AG04449 (cell line): ENCODE data around the gene ZBTB26.

Experiments
- CTCF ChIA-PET: fragments of 350-600 bp; formaldehyde crosslinking; extraction: SDS; loops from one replicate; lab custom pipeline; 2021; ENCODE audit warnings: antibody characterized with exemption; lab: Yijun Ruan, JAX
- POLR2A ChIA-PET: fragments of 400-600, 350-600 bp; formaldehyde crosslinking; extraction: SDS; loops from one replicate; lab custom pipeline; 2020; ENCODE audit warnings: antibody characterized with exemption, inconsistent platforms; lab: Yijun Ruan, JAX
- DNase-seq: peaks from one replicate; pipeline ENCODE4 v3.0.0-alpha.2; 2010; ENCODE audit warnings: low read depth, low spot score
- H3K4me3 ChIP-seq: 2 replicates; pipeline ENCODE4 v1.5.1; 2011; ENCODE audit warnings: low read depth, mild to moderate bottlenecking, control low read depth, low read length
- TF ChIP-seq, protein P1 (sequence below): IDR thresholded peaks from one replicate; pipeline ENCODE4 v1.5.1; 2011; ENCODE audit warnings: mild to moderate bottlenecking, moderate library complexity, low read length, control low read depth, inconsistent platforms; ENCODE audit not compliant: insufficient read depth; ENCODE audit errors: missing control alignments

ZBTB26 gene

DNA sequence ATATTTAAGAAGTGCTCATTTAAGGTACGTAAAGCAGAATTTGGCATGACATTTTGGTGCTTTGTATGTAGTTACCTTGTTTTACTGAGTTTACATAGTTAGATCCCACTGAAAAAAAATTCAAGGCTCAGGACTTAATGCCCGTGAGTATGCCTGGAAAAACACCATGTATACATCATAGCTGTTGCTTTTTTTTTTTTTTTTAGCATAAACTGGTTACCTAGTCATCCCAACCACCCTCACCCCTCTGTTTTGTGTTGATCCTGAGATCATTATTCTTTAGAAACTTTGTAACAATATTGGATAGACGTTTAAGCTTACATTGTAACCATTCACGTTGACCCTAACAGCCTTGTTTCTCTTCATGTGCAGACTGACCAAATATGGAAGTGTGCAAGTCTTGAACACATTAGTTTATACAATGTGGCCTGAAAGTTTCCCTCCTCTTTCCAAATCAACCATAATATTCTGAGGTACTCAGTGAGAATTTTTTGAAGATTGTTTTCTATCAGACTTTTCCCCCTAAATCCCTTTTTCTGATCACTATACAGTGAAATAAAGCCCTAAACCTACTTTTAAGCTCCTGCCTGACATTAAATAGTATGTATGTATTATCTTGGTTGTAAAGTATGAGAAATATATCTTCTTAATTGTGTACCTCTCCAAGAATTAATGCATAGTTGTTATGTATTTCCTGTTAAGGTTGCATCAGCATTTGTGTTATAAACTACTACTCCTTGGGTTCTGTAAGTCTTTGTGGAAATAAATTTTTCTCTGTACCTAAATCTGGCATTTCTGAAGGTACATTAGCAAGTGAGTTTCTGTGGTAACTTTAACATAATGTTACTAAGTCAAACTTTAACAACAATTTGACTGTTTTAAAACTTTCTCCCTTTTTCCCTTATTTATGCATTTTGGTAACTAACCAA lies 13.9 kb upstream of the ZBTB26 start:
- no peak overlapping the region for H3K4me3 ChIP-seq
- DNase-seq: no peak
- TF ChIP-seq, protein P1, sequence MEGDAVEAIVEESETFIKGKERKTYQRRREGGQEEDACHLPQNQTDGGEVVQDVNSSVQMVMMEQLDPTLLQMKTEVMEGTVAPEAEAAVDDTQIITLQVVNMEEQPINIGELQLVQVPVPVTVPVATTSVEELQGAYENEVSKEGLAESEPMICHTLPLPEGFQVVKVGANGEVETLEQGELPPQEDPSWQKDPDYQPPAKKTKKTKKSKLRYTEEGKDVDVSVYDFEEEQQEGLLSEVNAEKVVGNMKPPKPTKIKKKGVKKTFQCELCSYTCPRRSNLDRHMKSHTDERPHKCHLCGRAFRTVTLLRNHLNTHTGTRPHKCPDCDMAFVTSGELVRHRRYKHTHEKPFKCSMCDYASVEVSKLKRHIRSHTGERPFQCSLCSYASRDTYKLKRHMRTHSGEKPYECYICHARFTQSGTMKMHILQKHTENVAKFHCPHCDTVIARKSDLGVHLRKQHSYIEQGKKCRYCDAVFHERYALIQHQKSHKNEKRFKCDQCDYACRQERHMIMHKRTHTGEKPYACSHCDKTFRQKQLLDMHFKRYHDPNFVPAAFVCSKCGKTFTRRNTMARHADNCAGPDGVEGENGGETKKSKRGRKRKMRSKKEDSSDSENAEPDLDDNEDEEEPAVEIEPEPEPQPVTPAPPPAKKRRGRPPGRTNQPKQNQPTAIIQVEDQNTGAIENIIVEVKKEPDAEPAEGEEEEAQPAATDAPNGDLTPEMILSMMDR: no peak
- POLR2A ChIA-PET: no interaction called here
- CTCF ChIA-PET: interaction anchor here (1.2 kb wide), 1 partner anchor 9 kb away, joined by 3 read pairs; no protein-coding TSS in a partner anchor

DNA sequence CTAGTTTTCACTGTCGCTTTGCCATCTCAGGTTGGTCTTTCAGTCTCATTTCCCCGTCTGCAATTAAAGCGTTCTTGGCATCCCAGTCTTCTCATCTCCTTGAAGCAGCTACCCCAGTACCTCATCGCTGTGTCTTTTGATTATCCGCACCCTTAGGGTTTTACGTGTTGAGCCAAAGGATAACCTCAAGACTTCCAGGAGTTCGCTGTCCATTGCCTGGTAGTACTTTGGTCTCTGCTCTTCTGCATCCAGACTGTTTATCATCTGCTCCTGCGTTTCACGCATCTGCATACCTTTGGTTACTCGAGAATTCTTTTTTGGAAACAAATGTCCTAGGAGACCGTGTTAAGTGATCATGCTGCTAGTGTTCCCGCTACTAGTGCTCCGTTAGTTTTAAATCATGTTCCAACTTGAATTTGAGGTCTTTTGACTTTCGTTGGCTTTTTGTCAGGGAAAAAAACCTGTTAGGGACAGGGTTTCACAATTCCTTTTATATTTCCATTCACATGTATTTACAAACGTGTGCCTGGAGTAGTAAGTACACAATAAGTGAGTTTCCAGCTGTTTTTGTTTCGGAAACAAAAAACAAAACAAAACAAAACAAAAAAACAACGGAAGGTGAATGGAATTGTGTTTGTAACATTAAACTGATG lies 10.4 kb upstream of the ZBTB26 start:
- CTCF ChIA-PET: interaction anchor here (0.8 to 1.5 kb wide), 2 partner anchors 49 to 408 kb away, joined by 3 to 4 read pairs; no protein-coding TSS in a partner anchor
- POLR2A ChIA-PET: interaction anchor here (1.3 to 2.4 kb wide), 4 partner anchors 10 to 49 kb away, joined by 3 to 14 read pairs (median 10); partner anchors contain the start of genes RC3H2, ZBTB26 and ZBTB6
- no peak for DNase-seq
- TF ChIP-seq, protein P1: no peak
- peak overlapping the region; percentile 85 for H3K4me3 ChIP-seq

DNA sequence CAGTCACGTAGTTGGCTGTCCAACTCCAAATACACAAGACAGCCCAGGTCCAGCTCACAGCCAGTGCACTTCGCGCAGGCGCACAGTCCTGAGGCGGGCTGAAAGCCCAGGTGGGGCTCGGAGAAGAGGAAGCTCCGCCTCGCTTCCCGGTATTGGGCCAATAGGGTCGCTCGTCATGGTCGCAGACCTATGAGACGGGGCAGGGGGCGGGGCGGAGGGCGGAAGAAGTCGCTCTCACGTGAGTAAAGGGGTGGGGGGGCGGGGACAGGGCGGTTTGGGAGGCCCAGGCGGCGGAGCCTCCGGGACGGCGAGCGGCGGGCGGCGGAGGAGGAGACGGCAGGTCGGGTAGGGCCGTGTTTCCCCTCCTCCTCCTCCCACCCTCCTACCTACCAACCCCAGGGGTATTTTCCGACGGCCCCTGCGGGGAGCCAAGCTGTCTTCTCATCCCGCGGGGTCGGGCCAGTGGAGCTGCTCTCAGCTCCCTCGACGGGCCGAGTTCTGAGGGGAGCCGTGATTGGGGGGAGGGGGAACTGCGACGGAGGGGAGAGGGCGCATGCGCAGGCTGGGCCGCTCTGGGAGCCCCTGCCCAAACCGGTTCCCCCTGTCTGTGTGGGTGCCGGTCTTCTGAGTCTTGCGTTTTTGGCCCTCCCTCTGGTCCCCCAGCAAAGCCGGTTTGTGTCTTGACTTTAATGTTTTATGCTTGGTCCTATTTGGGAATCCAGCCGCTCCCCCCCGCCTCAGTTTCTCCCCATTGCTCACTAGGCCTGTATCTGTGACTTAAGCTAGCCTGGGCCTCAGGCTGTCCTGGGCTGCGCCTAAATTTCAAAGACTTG lies 9.7 kb upstream of the ZBTB26 start, which contains the start of gene RABGAP1:
Gene RABGAP1, plus strand, starts transcription at position 272 of the 833 bp plus-strand sequence. CDS start 16,040 bp downstream, outside the sequence.
- ChIA-PET CTCF (interaction anchor here (1.0 to 1.5 kb wide), 2 partner anchors 9 to 50 kb away, joined by 3 to 7 read pairs; partner anchors contain the start of gene ZBTB26), POLR2A (interaction anchor here (0.6 to 2.4 kb wide), 8 partner anchors 10 to 113 kb away, joined by 3 to 14 read pairs (median 4); partner anchors contain the start of genes PDCL, RC3H2, ZBTB26 and ZBTB6)
- TF ChIP-seq, protein P1: no peak
- H3K4me3 ChIP-seq: peak within 1 kb of the TSS; percentile 85
- peak; percentile 87 for DNase-seq

DNA sequence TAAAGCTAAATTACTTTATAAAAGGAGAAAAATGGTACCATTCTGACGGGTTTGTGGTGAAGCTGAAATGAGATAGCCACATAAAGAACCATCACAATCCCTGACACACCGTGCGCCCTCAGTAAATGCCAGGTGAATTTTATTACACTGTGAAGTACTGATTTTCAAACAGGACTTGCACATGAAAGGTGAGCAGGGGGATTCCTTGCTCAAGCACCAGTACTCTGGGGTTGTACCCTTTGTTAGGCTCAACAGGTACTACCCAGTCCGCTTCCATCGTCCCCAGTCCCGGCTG lies 9.1 kb upstream of the ZBTB26 start:
- CTCF ChIA-PET: interaction anchor here (1.0 to 1.5 kb wide), 2 partner anchors 9 to 51 kb away, joined by 3 to 7 read pairs; partner anchors contain the start of gene ZBTB26
- TF ChIP-seq, protein P1: no peak
- POLR2A ChIA-PET: interaction anchor here (0.6 to 2.4 kb wide), 8 partner anchors 9 to 112 kb away, joined by 3 to 14 read pairs (median 4); partner anchors contain the start of genes PDCL, RC3H2, ZBTB26 and ZBTB6
- no peak for DNase-seq
- peak overlapping the region; percentile 45 for H3K4me3 ChIP-seq

DNA sequence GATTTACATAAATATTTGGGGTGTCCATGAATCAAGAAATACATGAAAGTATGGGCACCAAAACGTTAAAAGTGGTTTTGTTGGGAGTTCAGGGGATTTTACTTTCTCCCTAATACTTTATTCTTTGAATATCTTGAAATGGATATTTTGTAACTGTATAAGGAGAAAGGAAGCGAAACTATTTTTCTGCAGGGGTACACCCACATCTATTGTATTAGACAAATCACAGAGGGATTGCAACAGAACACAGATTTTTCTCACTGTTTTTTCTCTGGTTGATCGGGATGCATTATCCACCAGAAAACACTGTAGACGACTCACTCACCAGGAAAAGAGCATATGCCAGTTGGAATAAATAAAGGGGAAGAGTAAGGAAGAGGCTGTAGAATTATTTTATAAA lies 8.3 kb upstream of the ZBTB26 start:
- ChIA-PET POLR2A (interaction anchor here (2.4 kb wide), 1 partner anchor 8 kb away, joined by 14 read pairs; the partner anchor contains the start of gene ZBTB26), CTCF (no interaction called here)

More for the DNA sequence above, 8.3 kb upstream of the ZBTB26 start:
- TF ChIP-seq, protein P1: no peak
- H3K4me3 ChIP-seq: no peak overlapping the region
- DNase-seq: no peak
